Fibroblast of villous mesenchyme (primary cell): ENCODE results near the gene RAD51. TPM values are rescaled to one million over a fixed set of nuclear protein-coding genes. Genes with fewer than 3 reads are reported as not detected.

Experiments used
- DNase-seq: peaks from one replicate; pipeline ENCODE4 v3.0.0-alpha.2; 2010; ENCODE audit warnings: low read depth
- H3K4me3 ChIP-seq: 2 replicates; pipeline ENCODE4 v1.5.1; 2011; ENCODE audit warnings: low read depth, mild to moderate bottlenecking, low read length
- total RNA-seq: library from RNA; depleted of rRNA; stranded (reverse); fragments of >200 nt; gene quantifications from 2 replicates; pipeline ENCODE4 v1.2.3, GENCODE V29; 2012
- TF ChIP-seq, protein P1 (sequence below): IDR thresholded peaks from 2 replicates; pipeline ENCODE4 v1.5.1; 2012; ENCODE audit warnings: low read depth, mild to moderate bottlenecking, low read length; ENCODE audit not compliant: insufficient read depth

The RAD51 gene
- total RNA-seq, 1 donor = 3.5 TPM

DNA sequence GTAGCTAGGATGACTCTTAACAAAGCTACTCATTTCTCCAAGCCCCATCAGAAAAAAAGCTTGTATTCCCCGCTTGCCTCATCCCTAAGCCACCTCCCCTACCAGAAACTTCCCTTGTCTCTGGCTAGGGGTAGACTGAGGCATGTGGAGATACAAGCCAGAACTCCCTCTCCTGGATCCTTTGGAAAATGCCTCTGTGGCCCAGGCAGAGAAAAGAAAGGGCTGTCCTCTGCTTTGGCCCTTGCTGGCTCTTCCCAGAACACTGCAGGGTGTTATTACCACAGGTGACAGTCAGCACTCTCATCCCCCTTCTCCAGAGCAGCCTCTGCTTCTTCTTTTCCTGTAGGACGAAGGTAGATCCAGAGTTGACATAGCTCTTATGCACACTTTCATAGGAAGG lies 44.9 kb downstream of the RAD51 start:
- H3K4me3 ChIP-seq = no peak overlapping the region
- DNase-seq = no peak
- TF ChIP-seq, protein P1, sequence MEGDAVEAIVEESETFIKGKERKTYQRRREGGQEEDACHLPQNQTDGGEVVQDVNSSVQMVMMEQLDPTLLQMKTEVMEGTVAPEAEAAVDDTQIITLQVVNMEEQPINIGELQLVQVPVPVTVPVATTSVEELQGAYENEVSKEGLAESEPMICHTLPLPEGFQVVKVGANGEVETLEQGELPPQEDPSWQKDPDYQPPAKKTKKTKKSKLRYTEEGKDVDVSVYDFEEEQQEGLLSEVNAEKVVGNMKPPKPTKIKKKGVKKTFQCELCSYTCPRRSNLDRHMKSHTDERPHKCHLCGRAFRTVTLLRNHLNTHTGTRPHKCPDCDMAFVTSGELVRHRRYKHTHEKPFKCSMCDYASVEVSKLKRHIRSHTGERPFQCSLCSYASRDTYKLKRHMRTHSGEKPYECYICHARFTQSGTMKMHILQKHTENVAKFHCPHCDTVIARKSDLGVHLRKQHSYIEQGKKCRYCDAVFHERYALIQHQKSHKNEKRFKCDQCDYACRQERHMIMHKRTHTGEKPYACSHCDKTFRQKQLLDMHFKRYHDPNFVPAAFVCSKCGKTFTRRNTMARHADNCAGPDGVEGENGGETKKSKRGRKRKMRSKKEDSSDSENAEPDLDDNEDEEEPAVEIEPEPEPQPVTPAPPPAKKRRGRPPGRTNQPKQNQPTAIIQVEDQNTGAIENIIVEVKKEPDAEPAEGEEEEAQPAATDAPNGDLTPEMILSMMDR = no peak

DNA sequence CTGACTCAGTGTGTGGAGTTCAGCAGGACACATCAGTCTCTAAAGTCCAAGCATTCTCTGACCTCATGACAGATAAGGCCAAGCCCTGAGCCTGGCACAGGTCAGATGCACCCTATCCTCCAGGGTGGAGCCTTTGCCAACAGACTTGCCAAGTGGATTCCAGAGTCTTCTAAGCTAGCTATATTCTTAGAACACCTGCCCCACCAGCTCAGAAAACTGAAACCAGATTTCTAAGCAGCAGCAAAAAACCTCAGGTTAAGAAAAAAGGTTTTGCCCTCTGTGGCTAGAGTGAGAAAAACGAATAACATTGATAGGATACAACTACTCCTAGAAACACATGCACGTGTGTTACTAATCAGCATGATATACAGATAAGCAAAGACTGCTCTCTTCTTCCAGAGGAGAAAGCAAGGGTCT lies 48.5 kb downstream of the RAD51 start:
- no peak overlapping the region for H3K4me3 ChIP-seq
- no peak for DNase-seq
- TF ChIP-seq, protein P1 = no peak

DNA sequence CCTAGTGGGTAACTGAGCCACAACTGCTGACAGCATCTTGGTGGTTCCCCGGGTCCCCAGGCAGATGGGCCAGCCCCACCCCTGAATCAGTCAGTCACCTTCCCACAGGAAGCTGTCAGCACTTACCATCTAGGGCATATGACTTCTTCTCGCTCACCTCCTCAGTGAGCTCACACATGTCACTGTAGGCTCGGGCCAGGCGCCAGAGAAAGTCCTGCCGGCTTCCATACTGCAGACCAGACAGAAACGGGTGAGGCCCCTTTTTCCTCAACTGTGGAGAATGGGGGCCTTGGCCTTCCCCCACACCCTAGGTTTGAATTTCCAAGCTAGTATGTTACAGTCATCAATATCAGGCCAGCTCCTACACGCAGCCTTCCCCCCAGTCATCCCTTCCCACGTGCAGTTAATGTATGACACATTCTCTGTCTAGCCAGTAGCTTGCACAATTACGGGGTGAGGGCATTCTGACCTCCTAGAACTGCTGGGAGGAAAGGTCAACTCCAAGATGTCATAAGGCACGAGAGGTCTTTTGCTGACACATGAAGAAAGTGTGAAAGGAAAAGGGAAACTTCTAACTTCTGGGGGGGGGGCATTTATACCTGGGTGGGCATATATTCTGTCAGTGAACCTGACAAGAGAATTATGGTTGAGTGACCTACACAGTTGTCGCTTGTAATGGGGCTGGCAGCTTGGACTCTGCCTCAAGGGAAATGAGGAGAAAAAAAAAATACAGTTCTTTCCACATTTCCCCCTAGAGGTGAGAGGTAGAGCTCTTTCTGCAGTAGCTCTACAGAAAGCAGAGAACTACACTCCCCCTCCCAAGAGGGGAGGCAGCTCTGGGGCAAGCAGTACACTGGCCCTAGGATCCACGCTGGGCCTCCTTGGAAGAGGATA lies 49.2 kb downstream of the RAD51 start:
- no peak overlapping the region for H3K4me3 ChIP-seq
- TF ChIP-seq, protein P1 = peak; percentile 9
- DNase-seq = peak; percentile 90

DNA sequence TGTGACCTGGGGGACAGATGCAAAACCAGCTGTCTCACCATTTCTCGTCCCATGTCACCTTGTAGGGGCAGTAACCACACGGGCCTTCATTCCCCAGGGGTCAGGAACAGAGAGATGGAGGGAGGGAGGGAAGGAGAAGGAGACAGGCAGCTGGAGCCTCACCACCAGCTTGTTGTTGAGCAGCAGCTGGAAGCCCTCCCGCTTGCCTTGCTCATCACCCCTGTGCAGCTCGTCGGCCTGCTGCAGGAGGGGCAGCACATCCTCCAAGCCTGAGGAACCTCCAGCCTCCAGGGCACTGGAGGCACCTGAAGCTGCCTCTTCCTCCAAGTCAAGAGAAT lies 49.8 kb downstream of the RAD51 start:
- H3K4me3 ChIP-seq = no peak overlapping the region
- DNase-seq = no peak
- TF ChIP-seq, protein P1 = no peak

DNA sequence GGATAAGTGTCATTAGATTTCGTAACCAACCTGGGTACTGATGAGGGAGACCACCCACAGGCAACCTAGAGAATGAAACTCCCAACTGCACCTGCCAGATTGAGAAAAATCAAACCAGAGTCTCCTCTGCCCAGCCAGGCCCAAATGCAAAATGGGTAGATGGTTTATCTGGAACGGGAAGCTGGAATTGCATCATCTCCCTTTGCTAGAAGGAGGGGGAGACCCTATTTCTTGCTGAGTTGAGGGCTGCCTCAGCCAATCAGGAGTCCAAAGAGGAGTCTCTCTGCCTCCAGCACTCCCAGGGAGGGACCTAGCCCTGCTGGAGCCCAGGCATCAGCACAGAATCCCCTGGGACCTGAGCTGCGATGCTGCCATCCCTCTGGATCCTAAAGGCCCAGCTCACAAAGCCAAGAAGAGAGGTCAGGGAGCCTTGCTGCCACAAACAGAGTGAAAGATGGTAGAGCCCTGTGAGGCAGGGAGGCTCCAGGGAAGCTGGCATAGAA lies 52.0 kb downstream of the RAD51 start:
- DNase-seq = peak; percentile 82
- H3K4me3 ChIP-seq = no peak overlapping the region
- TF ChIP-seq, protein P1 = no peak

DNA sequence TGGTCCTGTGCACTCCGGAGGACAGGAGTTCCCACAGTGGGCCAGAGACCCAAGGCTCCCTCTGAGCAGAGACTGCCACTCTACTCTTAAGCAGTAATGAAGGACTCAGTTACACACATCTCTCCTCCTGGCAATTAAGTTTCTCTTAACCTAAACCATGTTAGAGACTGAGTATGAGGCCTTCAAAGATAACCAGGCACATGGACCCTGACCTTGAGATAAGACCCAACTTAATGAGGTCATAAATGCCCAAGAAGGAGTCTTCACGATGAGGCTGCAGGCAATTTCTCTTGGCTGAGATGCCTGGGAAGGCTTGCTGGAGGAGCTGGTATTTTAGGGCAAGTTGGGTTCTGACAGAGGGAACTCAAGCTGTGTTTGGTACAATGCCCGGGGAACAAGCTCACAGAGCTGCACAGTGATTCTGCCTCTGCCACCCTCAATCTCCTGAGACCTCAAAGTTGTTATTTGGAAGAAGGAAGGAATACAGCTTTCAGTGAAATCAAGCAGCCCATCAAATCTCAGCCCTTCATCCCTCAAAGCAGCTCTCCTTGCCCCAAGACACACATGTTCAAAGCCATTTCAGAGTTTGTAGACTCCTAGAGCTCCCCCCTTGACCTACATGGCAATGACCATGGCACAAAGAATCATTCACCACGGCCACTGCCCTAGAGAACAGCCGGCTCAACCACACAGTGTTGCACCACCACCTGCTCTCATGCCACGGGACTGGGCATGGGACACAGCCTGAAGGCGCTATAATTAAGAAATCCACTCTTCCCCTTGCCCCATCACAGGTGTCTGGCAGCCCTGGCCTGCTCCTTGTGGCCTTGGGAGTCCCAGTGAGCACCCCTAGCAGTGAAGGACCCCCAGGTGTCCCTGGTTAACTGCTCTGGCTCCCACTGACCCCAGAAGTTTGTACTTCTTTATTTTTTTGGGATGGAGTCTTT lies 53.0 kb downstream of the RAD51 start:
- H3K4me3 ChIP-seq = no peak overlapping the region
- TF ChIP-seq, protein P1 = no peak
- DNase-seq = no peak
